GM23338 (cell line): ENCODE data around the gene FBXO28. TPM values are rescaled to one million over a fixed set of nuclear protein-coding genes. Genes with fewer than 3 reads are reported as not detected.

ENCODE experiments used
- ATAC-seq: fragments of 200-7000 bp; cut with Tn5 transposase; 3 replicates; pipeline ENCODE4 v1.9.1; 2020
- DNase-seq: peaks from one replicate; pipeline ENCODE4 v3.0.0-alpha.2; 2015; ENCODE audit warnings: low spot score
- H2AFZ ChIP-seq: fragments of 200-600 bp; sonication (generic); 2 replicates; pipeline ENCODE4 v1.8.0; 2016; ENCODE audit warnings: antibody characterized with exemption, mild to moderate bottlenecking, moderate library complexity
- H3F3A ChIP-seq: fragments of 200-600 bp; sonication (generic); replicated peaks from 2 replicates; pipeline ENCODE4 v1.8.0; 2017; ENCODE audit warnings: antibody characterized with exemption, mixed run types, low read depth
- H3K27ac ChIP-seq: fragments of 200-600 bp; sonication (generic); 2 replicates; pipeline ENCODE4 v1.6.1; 2016; ENCODE audit warnings: low read depth
- H3K27me3 ChIP-seq: fragments of 200-600 bp; sonication (generic); 2 replicates; pipeline ENCODE4 v1.8.0; 2016; ENCODE audit warnings: mild to moderate bottlenecking, mixed run types, moderate library complexity; ENCODE audit not compliant: insufficient read depth
- H3K36me3 ChIP-seq: fragments of 200-600 bp; sonication (generic); 2 replicates; pipeline ENCODE4 v1.8.0; 2016; ENCODE audit warnings: mild to moderate bottlenecking; ENCODE audit not compliant: insufficient read depth
- H3K4me1 ChIP-seq: fragments of 200-600 bp; sonication (generic); 2 replicates; pipeline ENCODE4 v1.8.0; 2016; ENCODE audit warnings: mild to moderate bottlenecking, moderate library complexity; ENCODE audit not compliant: insufficient read depth
- H3K4me2 ChIP-seq: fragments of 200-600 bp; sonication (generic); 2 replicates; pipeline ENCODE4 v1.7.1; 2017; ENCODE audit warnings: mixed run types
- H3K4me3 ChIP-seq: fragments of 200-600 bp; sonication (generic); 2 replicates; pipeline ENCODE4 v1.6.1; 2016; ENCODE audit warnings: mixed run types
- H3K79me2 ChIP-seq: fragments of 200-600 bp; sonication (generic); replicated peaks from 2 replicates; pipeline ENCODE4 v1.8.0; 2017; ENCODE audit warnings: mild to moderate bottlenecking; ENCODE audit not compliant: insufficient read depth
- H3K9me2 ChIP-seq: fragments of 200-600 bp; sonication (generic); 2 replicates; pipeline ENCODE4 v1.8.0; 2017; ENCODE audit not compliant: insufficient read depth
- H4K20me1 ChIP-seq: fragments of 200-600 bp; sonication (generic); replicated peaks from 2 replicates; pipeline ENCODE4 v1.8.0; 2017; ENCODE audit warnings: mild to moderate bottlenecking; ENCODE audit not compliant: insufficient read depth
- H3K27ac Mint-ChIP-seq: 2 replicates; pipeline ENCODE4 v1.8.0; 2020; ENCODE audit warnings: inconsistent platforms, mild to moderate bottlenecking, moderate library complexity, mixed read lengths
- H3K27me3 Mint-ChIP-seq: 3 replicates; pipeline ENCODE4 v1.8.0; 2022; ENCODE audit warnings: low read depth, mild to moderate bottlenecking, moderate library complexity, mixed read lengths, inconsistent platforms; ENCODE audit not compliant: insufficient read depth, poor library complexity
- H3K36me3 Mint-ChIP-seq: 3 replicates; pipeline ENCODE4 v1.8.0; 2021; ENCODE audit warnings: low read depth, mild to moderate bottlenecking, inconsistent platforms, moderate library complexity, mixed read lengths
- H3K4me1 Mint-ChIP-seq: 3 replicates; pipeline ENCODE4 v1.8.0; 2020; ENCODE audit warnings: mild to moderate bottlenecking, inconsistent platforms, mixed read lengths
- H3K4me3 Mint-ChIP-seq: 3 replicates; pipeline ENCODE4 v1.8.0; 2021; ENCODE audit warnings: moderate library complexity, mild to moderate bottlenecking, inconsistent platforms, mixed read lengths
- H3K9me3 Mint-ChIP-seq: 3 replicates; pipeline ENCODE4 v1.8.0; 2020; ENCODE audit warnings: moderate library complexity, mild to moderate bottlenecking, inconsistent platforms, mixed read lengths
- CREB1 ChIP-seq: fragments of 250-450 bp; sonication (Bioruptor Pico); IDR thresholded peaks from 2 replicates; pipeline ENCODE4 v1.5.0; 2020; ENCODE audit warnings: low read depth, mild to moderate bottlenecking, moderate library complexity
- CTCF ChIP-seq, 2 experiments: fragments of 200-600 bp in 1 of 2; sonication (generic) in 1 of 2; conservative IDR thresholded peaks; 2 replicates each; pipeline versions ENCODE4 v1.5.1 to v1.6.1; 2016 to 2017; ENCODE audit warnings: antibody characterized with exemption in 2 of 2, low read depth in 2 of 2, mild to moderate bottlenecking in 2 of 2, moderate library complexity in 1 of 2
- EZH2phosphoT487 ChIP-seq: fragments of 200-600 bp; sonication (generic); IDR thresholded peaks from one replicate; pipeline ENCODE4 v1.8.1; 2018; ENCODE audit warnings: antibody characterized with exemption; ENCODE audit not compliant: unreplicated experiment
- JUNB ChIP-seq: IDR thresholded peaks from one replicate; pipeline ENCODE4 v1.6.1; 2016; ENCODE audit warnings: antibody characterized with exemption; ENCODE audit not compliant: unreplicated experiment
- NANOG ChIP-seq: IDR thresholded peaks from 2 replicates; pipeline ENCODE4 v1.6.1; 2016; ENCODE audit warnings: antibody characterized with exemption, borderline replicate concordance
- POLR2AphosphoS5 ChIP-seq: IDR thresholded peaks from 2 replicates; pipeline ENCODE4 v1.6.1; 2016; ENCODE audit warnings: antibody characterized with exemption, low read depth
- STAT1 ChIP-seq: IDR thresholded peaks from one replicate; pipeline ENCODE4 v1.6.1; 2016; ENCODE audit warnings: antibody characterized with exemption; ENCODE audit not compliant: unreplicated experiment
- ZNF114 ChIP-seq: fragments of 250-450 bp; sonication (Bioruptor Pico); IDR thresholded peaks from 2 replicates; pipeline ENCODE4 v1.5.0; 2020; ENCODE audit warnings: mild to moderate bottlenecking, moderate library complexity
- ZNF331 ChIP-seq: fragments of 250-450 bp; sonication (Bioruptor Pico); IDR thresholded peaks from 2 replicates; pipeline ENCODE4 v1.5.0; 2020; ENCODE audit warnings: low read depth, mild to moderate bottlenecking, moderate library complexity
- ZNF462 ChIP-seq: fragments of 250-450 bp; sonication (Bioruptor Pico); IDR thresholded peaks from 2 replicates; pipeline ENCODE4 v1.5.0; 2020; ENCODE audit warnings: mild to moderate bottlenecking, moderate library complexity
- polyA plus RNA-seq: library from polyadenylated mRNA; unstranded; fragments of >200 nt; fragmentation: Nextera tagmentation; extraction: Ambion mirVana; gene quantifications from 2 replicates; pipeline ENCODE4 v1.2.1, GENCODE V29; 2016
- total RNA-seq: library from RNA; depleted of rRNA; stranded (reverse); fragments of >200 nt; shearing (Covaris generic); gene quantifications from 2 replicates; pipeline ENCODE4 v1.2.3, GENCODE V29; 2014

FBXO28 gene
- total and polyA plus RNA-seq, 2 experiments from 2014 or later, result 16.9 to 45.2 TPM

- no peak for TF ChIP-seq ZNF331
- TF ChIP-seq STAT1, result no peak
- no peak for TF ChIP-seq POLR2AphosphoS5
- no peak for TF ChIP-seq JUNB
- no peak for TF ChIP-seq ZNF114 (CRISPR knock-in tag)
These were observed 48.5 kb upstream of the FBXO28 start (continued) for GRCh38 chr1:224065455-224065854.

GRCh38 chr1:224067207-224067606 is 46.7 kb upstream of the FBXO28 start:
- no peaks in the 10 kb centered on the region for H3F3A ChIP-seq
- no peak overlapping the region for H2AFZ ChIP-seq
- H3K36me3 ChIP-seq, result no peaks in the 10 kb centered on the region
- no peak overlapping the region for H3K4me3 ChIP-seq
- ATAC-seq, result no peak
- Mint-ChIP-seq H3K27me3 (no peaks in the 10 kb centered on the region), H3K4me1 (peaks cover 12% of the 10 kb centered on the region), H3K36me3 (peaks cover 4% of the 10 kb centered on the region; the same call in 1 of the 3 replicates), H3K9me3 (peaks cover 5% of the 10 kb centered on the region; the same call in 1 of the 3 replicates), H3K27ac (no peak overlapping the region), H3K4me3 (no peak overlapping the region)
- H3K9me2 ChIP-seq, result no peaks in the 10 kb centered on the region
- no peak overlapping the region for H3K27ac ChIP-seq
- H3K79me2 ChIP-seq, result no peaks in the 10 kb centered on the region
- no peaks in the 10 kb centered on the region for H4K20me1 ChIP-seq
- no peak overlapping the region for H3K4me2 ChIP-seq
- H3K27me3 ChIP-seq, result no peaks in the 10 kb centered on the region
- TF ChIP-seq EZH2phosphoT487 (no peak), ZNF114 (CRISPR knock-in tag) (no peak), POLR2AphosphoS5 (no peak), CTCF (conservative IDR thresholded peaks at IDR 0.05; ENCODE audit: low read depth in 2 of 2) (no peak), CREB1 (no peak), JUNB (no peak), NANOG (no peak)
- H3K4me1 ChIP-seq, result 0 out of 2 replicates have a peak, but pooled peaks cover 4% of the 10 kb centered on the region
- no peak for DNase-seq

GRCh38 chr1:224067621-224068457 is 46.1 kb upstream of the FBXO28 start:
- no peaks in the 10 kb centered on the region for H3F3A ChIP-seq
- H3K27me3 ChIP-seq, result no peaks in the 10 kb centered on the region
- no peaks in the 10 kb centered on the region for H3K36me3 ChIP-seq
- H3K79me2 ChIP-seq, result no peaks in the 10 kb centered on the region
- no peaks in the 10 kb centered on the region for H3K9me2 ChIP-seq
- no peak for DNase-seq
- H3K36me3 Mint-ChIP-seq, result peaks cover 4% of the 10 kb centered on the region; the same call in 1 of the 3 replicates
- 0 out of 2 replicates have a peak, but pooled peaks cover 4% of the 10 kb centered on the region for H3K4me1 ChIP-seq
- no peaks in the 10 kb centered on the region for H4K20me1 ChIP-seq
- peaks cover 12% of the 10 kb centered on the region; the same call in 1 of the 3 replicates for H3K9me3 Mint-ChIP-seq
- no peak overlapping the region for H3K4me3 Mint-ChIP-seq
- H3K4me3 ChIP-seq, result no peak overlapping the region
- no peak overlapping the region for H2AFZ ChIP-seq
- no peak overlapping the region for H3K27ac Mint-ChIP-seq
- H3K4me2 ChIP-seq, result no peak overlapping the region
- no peaks in the 10 kb centered on the region for H3K27me3 Mint-ChIP-seq
- no peak overlapping the region for H3K27ac ChIP-seq
- peaks cover 12% of the 10 kb centered on the region for H3K4me1 Mint-ChIP-seq
- ATAC-seq, result no peak
- TF ChIP-seq NANOG (no peak), STAT1 (no peak), ZNF114 (CRISPR knock-in tag) (no peak), ZNF462 (CRISPR knock-in tag) (no peak), POLR2AphosphoS5 (no peak), CREB1 (no peak)
